ENCODE results near the gene SLC17A7.

DNA sequence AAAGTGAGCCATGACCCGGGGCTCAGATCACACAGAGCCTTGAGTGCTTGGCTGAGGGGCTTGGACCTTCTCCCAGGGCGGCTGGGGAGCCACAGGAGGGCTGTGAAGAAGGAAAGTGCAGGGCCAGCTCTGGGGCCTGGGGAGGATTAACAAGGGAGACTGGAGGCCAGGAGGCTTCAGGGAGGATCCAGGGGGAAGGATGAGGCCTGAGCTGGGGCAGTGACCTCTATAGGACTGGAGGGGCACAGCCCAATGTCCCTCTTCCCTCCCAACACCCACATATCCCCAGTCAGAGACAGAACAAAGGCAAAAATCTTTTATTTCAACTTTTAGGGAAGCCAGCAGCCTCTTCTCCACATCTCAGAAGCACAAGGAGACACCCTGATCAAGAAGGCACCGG is 4.7 kb upstream of the SLC17A7 start:
- no peak for TF ChIP-seq TOX (CRISPR knock-in tag; IDR thresholded peaks at IDR 0.05; ENCODE audit: borderline replicate concordance)
- TF ChIP-seq ZC3H10 (CRISPR knock-in tag; IDR thresholded peaks at IDR 0.05) = no peak
- TF ChIP-seq PATZ1 (CRISPR knock-in tag; IDR thresholded peaks at IDR 0.05; ENCODE audit: borderline replicate concordance) = no peak
- TF ChIP-seq ZFP3 (CRISPR knock-in tag; IDR thresholded peaks at IDR 0.05) = no peak
- no peak for TF ChIP-seq GLIS3 (CRISPR knock-in tag; IDR thresholded peaks at IDR 0.05)
- TF ChIP-seq, protein P1, sequence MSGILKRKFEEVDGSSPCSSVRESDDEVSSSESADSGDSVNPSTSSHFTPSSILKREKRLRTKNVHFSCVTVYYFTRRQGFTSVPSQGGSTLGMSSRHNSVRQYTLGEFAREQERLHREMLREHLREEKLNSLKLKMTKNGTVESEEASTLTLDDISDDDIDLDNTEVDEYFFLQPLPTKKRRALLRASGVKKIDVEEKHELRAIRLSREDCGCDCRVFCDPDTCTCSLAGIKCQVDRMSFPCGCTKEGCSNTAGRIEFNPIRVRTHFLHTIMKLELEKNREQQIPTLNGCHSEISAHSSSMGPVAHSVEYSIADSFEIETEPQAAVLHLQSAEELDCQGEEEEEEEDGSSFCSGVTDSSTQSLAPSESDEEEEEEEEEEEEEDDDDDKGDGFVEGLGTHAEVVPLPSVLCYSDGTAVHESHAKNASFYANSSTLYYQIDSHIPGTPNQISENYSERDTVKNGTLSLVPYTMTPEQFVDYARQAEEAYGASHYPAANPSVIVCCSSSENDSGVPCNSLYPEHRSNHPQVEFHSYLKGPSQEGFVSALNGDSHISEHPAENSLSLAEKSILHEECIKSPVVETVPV (CRISPR knock-in tag; IDR thresholded peaks at IDR 0.05) = no peak
- TF ChIP-seq ISL1 (CRISPR knock-in tag; IDR thresholded peaks at IDR 0.05) = no peak
- TF ChIP-seq SNAI2 (CRISPR knock-in tag; IDR thresholded peaks at IDR 0.05) = no peak
- TF ChIP-seq RARB (CRISPR knock-in tag; IDR thresholded peaks at IDR 0.05) = no peak
- TF ChIP-seq, protein P2, sequence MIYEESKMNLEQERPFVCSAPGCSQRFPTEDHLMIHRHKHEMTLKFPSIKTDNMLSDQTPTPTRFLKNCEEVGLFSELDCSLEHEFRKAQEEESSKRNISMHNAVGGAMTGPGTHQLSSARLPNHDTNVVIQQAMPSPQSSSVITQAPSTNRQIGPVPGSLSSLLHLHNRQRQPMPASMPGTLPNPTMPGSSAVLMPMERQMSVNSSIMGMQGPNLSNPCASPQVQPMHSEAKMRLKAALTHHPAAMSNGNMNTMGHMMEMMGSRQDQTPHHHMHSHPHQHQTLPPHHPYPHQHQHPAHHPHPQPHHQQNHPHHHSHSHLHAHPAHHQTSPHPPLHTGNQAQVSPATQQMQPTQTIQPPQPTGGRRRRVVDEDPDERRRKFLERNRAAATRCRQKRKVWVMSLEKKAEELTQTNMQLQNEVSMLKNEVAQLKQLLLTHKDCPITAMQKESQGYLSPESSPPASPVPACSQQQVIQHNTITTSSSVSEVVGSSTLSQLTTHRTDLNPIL (CRISPR knock-in tag; IDR thresholded peaks at IDR 0.05; ENCODE audit: low read depth) = no peak
